Measurements from ENCODE around the gene TAF5. TPM values are rescaled to one million over a fixed set of nuclear protein-coding genes. Genes with fewer than 3 reads are reported as not detected.

Gene TAF5
- total RNA-seq, 1 donor from 2014 or later, result 7.5 TPM

DNA sequence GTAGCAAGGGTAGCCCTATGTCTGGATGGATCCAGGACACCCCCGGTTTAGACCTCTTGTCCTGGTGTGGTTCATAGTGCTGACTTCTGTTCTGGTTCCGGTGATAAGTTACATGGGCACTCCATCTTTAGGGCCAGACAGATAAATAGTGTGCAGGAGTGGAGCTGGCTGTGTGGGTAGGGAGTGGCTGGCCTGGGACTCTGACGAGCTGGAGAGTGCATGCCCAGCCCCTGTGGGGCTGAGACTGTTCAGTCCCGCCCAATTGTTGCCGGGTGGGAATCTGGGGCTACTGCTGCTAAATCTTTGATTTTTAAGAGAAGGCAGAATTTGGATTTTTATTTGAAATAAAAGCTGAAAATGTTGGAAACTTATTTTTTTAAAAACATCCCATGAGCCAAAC is 56.0 kb downstream of the TAF5 start:
- TF ChIP-seq, protein P1, sequence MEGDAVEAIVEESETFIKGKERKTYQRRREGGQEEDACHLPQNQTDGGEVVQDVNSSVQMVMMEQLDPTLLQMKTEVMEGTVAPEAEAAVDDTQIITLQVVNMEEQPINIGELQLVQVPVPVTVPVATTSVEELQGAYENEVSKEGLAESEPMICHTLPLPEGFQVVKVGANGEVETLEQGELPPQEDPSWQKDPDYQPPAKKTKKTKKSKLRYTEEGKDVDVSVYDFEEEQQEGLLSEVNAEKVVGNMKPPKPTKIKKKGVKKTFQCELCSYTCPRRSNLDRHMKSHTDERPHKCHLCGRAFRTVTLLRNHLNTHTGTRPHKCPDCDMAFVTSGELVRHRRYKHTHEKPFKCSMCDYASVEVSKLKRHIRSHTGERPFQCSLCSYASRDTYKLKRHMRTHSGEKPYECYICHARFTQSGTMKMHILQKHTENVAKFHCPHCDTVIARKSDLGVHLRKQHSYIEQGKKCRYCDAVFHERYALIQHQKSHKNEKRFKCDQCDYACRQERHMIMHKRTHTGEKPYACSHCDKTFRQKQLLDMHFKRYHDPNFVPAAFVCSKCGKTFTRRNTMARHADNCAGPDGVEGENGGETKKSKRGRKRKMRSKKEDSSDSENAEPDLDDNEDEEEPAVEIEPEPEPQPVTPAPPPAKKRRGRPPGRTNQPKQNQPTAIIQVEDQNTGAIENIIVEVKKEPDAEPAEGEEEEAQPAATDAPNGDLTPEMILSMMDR (conservative IDR thresholded peaks at IDR 0.05; ENCODE audit: low read depth, low read length), result no peak
- DNase-seq (ENCODE audit: low read depth), result no peak
- no peak overlapping the region for H3K4me3 ChIP-seq (ENCODE audit: low read depth, low read length)

DNA sequence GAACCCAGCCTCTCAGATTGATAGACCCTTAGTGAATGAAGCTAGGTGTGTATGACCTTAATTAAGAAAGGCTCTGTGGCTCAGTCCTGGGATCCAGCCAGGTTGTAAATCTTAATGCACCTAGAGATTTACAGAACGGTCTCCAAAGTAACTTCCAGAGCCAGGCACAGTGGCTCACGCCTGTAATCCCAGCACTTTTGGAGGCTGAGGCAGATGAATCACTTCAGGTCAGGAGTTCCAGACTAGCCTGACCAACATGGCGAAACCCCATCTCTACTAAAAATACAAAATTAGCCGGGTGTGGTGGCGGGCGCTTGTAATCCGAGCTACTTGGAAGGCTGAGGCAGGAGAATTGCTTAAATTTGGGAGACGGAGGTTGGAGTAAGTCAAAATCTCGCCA is 60.1 kb downstream of the TAF5 start:
- H3K4me3 ChIP-seq (ENCODE audit: low read depth, low read length), result no peak overlapping the region
- TF ChIP-seq, protein P1 (conservative IDR thresholded peaks at IDR 0.05; ENCODE audit: low read depth, low read length), result no peak
- no peak for DNase-seq (ENCODE audit: low read depth)

DNA sequence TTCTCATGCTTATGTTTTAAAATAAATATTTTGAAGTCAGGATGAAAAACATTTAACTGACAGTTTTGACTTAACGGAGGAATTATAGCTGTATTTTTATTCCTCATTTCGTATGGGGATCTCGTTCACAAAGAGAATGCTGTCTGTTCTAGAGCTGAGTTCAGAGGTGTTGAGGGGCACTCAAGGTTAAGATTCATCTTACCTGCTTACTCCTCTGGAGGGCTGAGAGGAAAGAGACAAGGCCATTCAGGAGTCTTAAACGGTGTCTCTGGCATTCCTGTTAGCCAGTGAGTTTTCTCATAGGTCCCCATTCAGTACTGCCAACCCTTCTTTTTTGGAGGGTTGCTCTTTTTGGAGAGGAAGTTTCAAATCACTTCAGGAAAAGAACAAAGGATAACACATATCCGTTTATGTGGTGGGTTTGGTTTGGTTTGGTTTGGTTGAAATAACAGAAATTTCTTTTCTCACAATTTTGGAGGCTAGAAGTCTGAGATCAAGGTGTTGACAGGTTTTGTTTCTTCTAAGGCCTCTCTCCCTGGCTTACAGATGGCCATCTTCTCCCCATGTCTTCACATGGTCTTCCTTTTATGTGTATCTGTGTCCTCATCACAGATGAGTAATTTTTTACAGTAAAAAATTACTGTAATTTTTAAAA is 61.3 kb downstream of the TAF5 start:
- no peak overlapping the region for H3K4me3 ChIP-seq (ENCODE audit: low read depth, low read length)
- DNase-seq (ENCODE audit: low read depth), result no peak
- TF ChIP-seq, protein P1 (conservative IDR thresholded peaks at IDR 0.05; ENCODE audit: low read depth, low read length), result no peak

DNA sequence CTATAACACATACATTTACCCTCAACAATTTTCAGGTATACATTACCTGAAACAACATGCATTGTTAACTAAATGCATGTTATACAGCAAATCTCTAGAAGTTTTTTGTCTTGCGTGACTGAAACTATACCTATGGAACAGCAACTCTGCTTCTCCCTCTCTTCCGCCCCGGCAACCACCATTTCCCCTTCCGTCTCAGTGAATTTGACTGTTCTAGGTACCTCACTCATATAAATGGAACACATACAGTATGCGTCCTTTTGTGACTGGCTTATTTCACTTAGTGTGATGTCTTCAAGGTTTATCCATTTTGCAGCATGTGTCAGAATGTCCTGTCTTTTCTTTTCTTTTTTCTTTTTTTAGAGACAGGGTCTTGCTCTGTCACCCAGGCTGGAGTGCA is 61.9 kb downstream of the TAF5 start:
- no peak overlapping the region for H3K4me3 ChIP-seq (ENCODE audit: low read depth, low read length)
- no peak for DNase-seq (ENCODE audit: low read depth)
- TF ChIP-seq, protein P1 (conservative IDR thresholded peaks at IDR 0.05; ENCODE audit: low read depth, low read length), result no peak

DNA sequence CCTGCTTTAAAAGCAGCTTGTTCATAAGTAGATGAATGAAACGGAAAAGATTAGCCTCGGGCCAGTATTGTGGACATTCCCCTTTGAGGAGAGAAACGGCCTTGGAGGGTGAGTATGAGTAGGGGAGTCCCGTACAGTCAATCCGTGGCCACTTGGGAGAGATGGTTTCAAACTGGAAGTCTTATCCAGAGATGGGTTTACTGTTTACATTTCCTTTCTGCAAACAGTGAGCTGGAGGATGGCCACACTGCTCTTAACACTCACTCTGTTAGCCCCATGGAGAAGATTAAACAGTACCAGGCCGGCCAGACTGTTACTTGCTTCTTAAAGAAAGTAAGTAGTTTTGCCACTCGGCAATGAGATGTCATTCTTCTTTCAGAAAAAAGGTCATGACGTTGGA is 64.1 kb downstream of the TAF5 start:
- no peak overlapping the region for H3K4me3 ChIP-seq (ENCODE audit: low read depth, low read length)
- TF ChIP-seq, protein P1 (conservative IDR thresholded peaks at IDR 0.05; ENCODE audit: low read depth, low read length), result no peak
- no peak for DNase-seq (ENCODE audit: low read depth)

DNA sequence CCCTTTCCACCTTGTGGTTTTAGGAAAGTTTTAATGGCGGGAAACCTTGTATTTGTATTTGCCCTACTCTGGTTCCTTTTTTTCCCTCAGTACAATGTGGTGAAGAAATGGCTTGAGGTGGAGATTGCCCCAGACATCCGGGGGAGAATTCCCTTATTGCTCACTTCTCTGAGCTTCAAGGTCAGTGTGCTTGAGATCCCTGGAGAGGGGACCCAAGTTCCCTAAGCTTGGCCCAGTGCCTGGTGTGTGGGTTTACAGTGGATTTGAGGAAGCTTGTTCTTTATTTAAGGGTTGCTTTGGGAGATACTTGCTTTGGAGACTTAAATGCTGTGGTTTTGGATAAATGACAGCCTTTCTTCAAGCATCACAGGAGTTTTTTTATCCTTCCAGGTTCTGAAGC is 66.1 kb downstream of the TAF5 start:
- no peak for DNase-seq (ENCODE audit: low read depth)
- TF ChIP-seq, protein P1 (conservative IDR thresholded peaks at IDR 0.05; ENCODE audit: low read depth, low read length), result no peak
- no peak overlapping the region for H3K4me3 ChIP-seq (ENCODE audit: low read depth, low read length)

Other genes starting within 250 kb of the TAF5 start
- gene NT5C2, start 174.7 kb upstream of the TAF5 start, total RNA-seq, result 37.0 and 41.0 TPM in 2 replicates
- gene RPEL1, start 122.1 kb upstream of the TAF5 start, total RNA-seq, result 0.06 and 0.07 TPM in 2 replicates
- 6.5 and 18.4 TPM in 2 replicates for gene INA, start 90.8 kb upstream of the TAF5 start, total RNA-seq
- 16.2 and 22.4 TPM in 2 replicates for gene PCGF6, start 16.8 kb upstream of the TAF5 start, total RNA-seq
- gene ATP5MK, start 28.5 kb downstream of the TAF5 start, total RNA-seq, result 325 and 562 TPM in 2 replicates
- gene PDCD11, start 28.6 kb downstream of the TAF5 start, total RNA-seq, result 32.6 and 35.2 TPM in 2 replicates
- 4.6 and 4.7 TPM in 2 replicates for gene CALHM2, start 84.4 kb downstream of the TAF5 start, total RNA-seq
- gene CALHM1, start 90.9 kb downstream of the TAF5 start, total RNA-seq, result not detected in 2 replicates
- gene CALHM3, start 111.3 kb downstream of the TAF5 start, total RNA-seq, result not detected in 2 replicates
- 0.14 and 1.3 TPM in 2 replicates for gene NEURL1, start 125.7 kb downstream of the TAF5 start, total RNA-seq

All from epithelial cell of proximal tubule (primary cell).